GM19035 (cell line): ENCODE results near the gene RMI1.
A peak's percentile ranks its signal among the peaks of the same experiment; 100 is the strongest.
"Not testable (repeated sequence)": the region's sequence is repeated elsewhere in the genome, so short reads cannot be mapped to it uniquely, and the experiment has no call there.

Experiments
- ATAC-seq: cut with Tn5 transposase; IDR thresholded peaks from one replicate; pipeline ENCODE4 v1.9.1; 2021; ENCODE audit not compliant: unreplicated experiment

Gene RMI1

GRCh38 chr9:84002344-84002743 lies 21.7 kb downstream of the RMI1 start:
- peak; percentile 69 for ATAC-seq

- ATAC-seq: no peak
Measured at GRCh38 chr9:84003246-84003645, 22.6 kb downstream of the RMI1 start.

- ATAC-seq: no peak
Measured at GRCh38 chr9:84007662-84008061, 27.1 kb downstream of the RMI1 start.

GRCh38 chr9:84024041-84024575 lies 43.5 kb downstream of the RMI1 start:
- no peak for ATAC-seq

- no peak for ATAC-seq
Measured at GRCh38 chr9:84027201-84027600, 46.6 kb downstream of the RMI1 start.

- no peak for ATAC-seq
Measured at GRCh38 chr9:84031534-84031933, 50.9 kb downstream of the RMI1 start.

- not testable (repeated sequence) for ATAC-seq
Measured at GRCh38 chr9:84041857-84042256, 61.3 kb downstream of the RMI1 start.

- no peak for ATAC-seq
Measured at GRCh38 chr9:84045481-84046097, 65.0 kb downstream of the RMI1 start.
